Neural cell (in vitro differentiated cells): ENCODE results near the gene RBM17. TPM values are rescaled to one million over a fixed set of nuclear protein-coding genes. Genes with fewer than 3 reads are reported as not detected.

Source experiments
- H2AFZ ChIP-seq: fragments of 200-600, 300-800 bp; sonication (generic), shearing (Covaris generic); 2 replicates; pipeline ENCODE4 v1.6.0; 2014; ENCODE audit warnings: low read depth, mild to moderate bottlenecking, antibody characterized with exemption, low read length, moderate library complexity
- H3F3A ChIP-seq: fragments of 200-600 bp; shearing (Covaris generic); 2 replicates; pipeline ENCODE4 v1.6.1; 2016; ENCODE audit warnings: mild to moderate bottlenecking, moderate library complexity, mixed read lengths, antibody characterized with exemption, low read length; ENCODE audit not compliant: insufficient read depth, poor library complexity, severe bottlenecking
- H3K27ac ChIP-seq: fragments of 200-600, 300-800 bp; sonication (generic), shearing (Covaris generic); 2 replicates; pipeline ENCODE4 v1.5.1; 2014; ENCODE audit warnings: mild to moderate bottlenecking, low read length, moderate library complexity
- H3K27me3 ChIP-seq: fragments of 300-800, 200-600 bp; sonication (generic), shearing (Covaris generic); 2 replicates; pipeline ENCODE4 v1.6.0; 2014; ENCODE audit warnings: mild to moderate bottlenecking, low read depth, low read length, moderate library complexity; ENCODE audit not compliant: insufficient read depth
- H3K36me3 ChIP-seq: fragments of 300-800, 200-600 bp; sonication (generic), shearing (Covaris generic); 2 replicates; pipeline ENCODE4 v1.5.1; 2014; ENCODE audit warnings: mild to moderate bottlenecking, antibody characterized with exemption, low read length, moderate library complexity; ENCODE audit not compliant: insufficient read depth
- H3K4me2 ChIP-seq: fragments of 300-800, 200-600 bp; sonication (generic), shearing (Covaris generic); 2 replicates; pipeline ENCODE4 v1.6.0; 2014; ENCODE audit warnings: mild to moderate bottlenecking, low read length
- H3K4me3 ChIP-seq: fragments of 300-800, 200-600 bp; sonication (generic), shearing (Covaris generic); 2 replicates; pipeline ENCODE4 v1.5.1; 2014; ENCODE audit warnings: mild to moderate bottlenecking, low read length, moderate library complexity
- H3K79me2 ChIP-seq: fragments of 200-600 bp; shearing (Covaris generic); replicated peaks from 2 replicates; pipeline ENCODE4 v1.6.0; 2014; ENCODE audit warnings: mild to moderate bottlenecking, low read length, moderate library complexity; ENCODE audit not compliant: insufficient read depth
- H3K9ac ChIP-seq: fragments of 300-800, 200-600 bp; sonication (generic), shearing (Covaris generic); 2 replicates; pipeline ENCODE4 v1.6.1; 2016; ENCODE audit warnings: mild to moderate bottlenecking, low read length, mixed read lengths
- H3K9me2 ChIP-seq: fragments of 200-600 bp; shearing (Covaris generic); 2 replicates; pipeline ENCODE4 v1.6.1; 2016; ENCODE audit warnings: mild to moderate bottlenecking, low read length, mixed read lengths; ENCODE audit not compliant: insufficient read depth
- H3K9me3 ChIP-seq: fragments of 200-600, 300-800 bp; sonication (generic), shearing (Covaris generic); 2 replicates; pipeline ENCODE4 v1.6.1; 2016; ENCODE audit warnings: mild to moderate bottlenecking, mixed run types, low read length, moderate library complexity, mixed read lengths
- H4K20me1 ChIP-seq: fragments of 200-600 bp; shearing (Covaris generic); 2 replicates; pipeline ENCODE4 v1.6.1; 2016; ENCODE audit warnings: mild to moderate bottlenecking, mixed run types; ENCODE audit not compliant: insufficient read depth
- CTCF ChIP-seq: fragments of 450-650 bp; IDR thresholded peaks from 2 replicates; pipeline ENCODE4 v1.5.1; 2014; ENCODE audit warnings: antibody characterized with exemption, mild to moderate bottlenecking, moderate library complexity; ENCODE audit not compliant: poor library complexity, severe bottlenecking
- EP300 ChIP-seq: fragments of 450-650 bp; conservative IDR thresholded peaks from 2 replicates; pipeline ENCODE4 v1.6.1; 2014; ENCODE audit warnings: antibody characterized with exemption, mild to moderate bottlenecking, moderate library complexity; ENCODE audit not compliant: poor library complexity, severe bottlenecking
- EZH2 ChIP-seq: fragments of 200-600, 300-800 bp; shearing (Covaris generic), sonication (generic); IDR thresholded peaks from 2 replicates; pipeline ENCODE4 v1.6.1; 2014; ENCODE audit warnings: antibody characterized with exemption, low read length, borderline replicate concordance, mild to moderate bottlenecking; ENCODE audit not compliant: insufficient read depth, poor library complexity, severe bottlenecking
- MXI1 ChIP-seq: fragments of 450-650 bp; conservative IDR thresholded peaks from 2 replicates; pipeline ENCODE4 v1.6.1; 2014; ENCODE audit warnings: antibody characterized with exemption, mild to moderate bottlenecking; ENCODE audit not compliant: poor library complexity, severe bottlenecking
- POLR2AphosphoS5 ChIP-seq: IDR thresholded peaks from 2 replicates; pipeline ENCODE4 v1.6.1; 2012
- RAD21 ChIP-seq: fragments of 450-650 bp; conservative IDR thresholded peaks from 2 replicates; pipeline ENCODE4 v1.6.1; 2014; ENCODE audit warnings: antibody characterized with exemption, mild to moderate bottlenecking, moderate library complexity
- REST ChIP-seq: IDR thresholded peaks from 2 replicates; pipeline ENCODE4 v1.6.1; 2012; ENCODE audit warnings: borderline replicate concordance
- SMC3 ChIP-seq: fragments of 450-650 bp; conservative IDR thresholded peaks from 2 replicates; pipeline ENCODE4 v1.6.1; 2014; ENCODE audit warnings: antibody characterized with exemption, mild to moderate bottlenecking, moderate library complexity; ENCODE audit not compliant: poor library complexity
- TAF1 ChIP-seq: IDR thresholded peaks from 2 replicates; pipeline ENCODE4 v1.6.1; 2012; ENCODE audit warnings: low read depth
- polyA plus RNA-seq: library from polyadenylated mRNA; depleted of rRNA; stranded (reverse); fragments of >200 nt; gene quantifications from 2 replicates; pipeline ENCODE4 v1.2.3, GENCODE V29; 2014

The RBM17 gene
- polyA plus RNA-seq, 1 donor from 2014 or later: 109 TPM

GRCh38 chr10:6045878-6046772 lies 42.7 kb upstream of the RBM17 start:
- Histone ChIP-seq H3K79me2 (no peaks in the 10 kb centered on the region), H3K4me3 (no peak overlapping the region), H3K27me3 (no peaks in the 10 kb centered on the region), H3K9me3 (no peaks in the 10 kb centered on the region), H3K4me2 (no peak overlapping the region), H3K36me3 (no peaks in the 10 kb centered on the region), H3F3A (no peaks in the 10 kb centered on the region), H3K9ac (no peak overlapping the region), H3K9me2 (no peaks in the 10 kb centered on the region), H4K20me1 (no peaks in the 10 kb centered on the region), H3K27ac (no peak overlapping the region), H2AFZ (no peak overlapping the region)
- no peak for TF ChIP-seq RAD21

GRCh38 chr10:6046773-6047611 lies 41.8 kb upstream of the RBM17 start:
- H3K9me3 ChIP-seq: no peaks in the 10 kb centered on the region
- no peaks in the 10 kb centered on the region for H3K36me3 ChIP-seq
- no peak overlapping the region for H3K4me3 ChIP-seq
- H3K27ac ChIP-seq: no peak overlapping the region
- no peak overlapping the region for H3K9ac ChIP-seq
- no peaks in the 10 kb centered on the region for H3K27me3 ChIP-seq
- TF ChIP-seq SMC3: no peak
- no peak for TF ChIP-seq CTCF
- no peak for TF ChIP-seq TAF1
- TF ChIP-seq RAD21: no peak
- TF ChIP-seq EP300: no peak
- no peak for TF ChIP-seq EZH2
- TF ChIP-seq MXI1: no peak
- no peak for TF ChIP-seq POLR2AphosphoS5
- no peaks in the 10 kb centered on the region for H3F3A ChIP-seq
- H2AFZ ChIP-seq: no peak overlapping the region
- H3K4me2 ChIP-seq: no peak overlapping the region
- no peaks in the 10 kb centered on the region for H3K9me2 ChIP-seq
- no peaks in the 10 kb centered on the region for H3K79me2 ChIP-seq
- H4K20me1 ChIP-seq: no peaks in the 10 kb centered on the region

GRCh38 chr10:6047847-6048246 lies 41.0 kb upstream of the RBM17 start:
- Histone ChIP-seq H3K36me3 (no peaks in the 10 kb centered on the region), H3K9me2 (no peaks in the 10 kb centered on the region), H3K4me2 (no peak overlapping the region), H3K27ac (no peak overlapping the region), H4K20me1 (no peaks in the 10 kb centered on the region), H3K79me2 (no peaks in the 10 kb centered on the region), H3K9ac (no peak overlapping the region), H3F3A (no peaks in the 10 kb centered on the region), H3K9me3 (no peaks in the 10 kb centered on the region), H3K27me3 (no peaks in the 10 kb centered on the region), H3K4me3 (no peak overlapping the region), H2AFZ (no peak overlapping the region)
- TF ChIP-seq CTCF: no peak
- TF ChIP-seq REST: no peak
- TF ChIP-seq POLR2AphosphoS5: no peak
- no peak for TF ChIP-seq MXI1
- TF ChIP-seq RAD21: no peak
- no peak for TF ChIP-seq TAF1
- no peak for TF ChIP-seq EZH2
- no peak for TF ChIP-seq SMC3
- no peak for TF ChIP-seq EP300
